ENCODE results near the gene MEX3D.

The MEX3D gene

DNA sequence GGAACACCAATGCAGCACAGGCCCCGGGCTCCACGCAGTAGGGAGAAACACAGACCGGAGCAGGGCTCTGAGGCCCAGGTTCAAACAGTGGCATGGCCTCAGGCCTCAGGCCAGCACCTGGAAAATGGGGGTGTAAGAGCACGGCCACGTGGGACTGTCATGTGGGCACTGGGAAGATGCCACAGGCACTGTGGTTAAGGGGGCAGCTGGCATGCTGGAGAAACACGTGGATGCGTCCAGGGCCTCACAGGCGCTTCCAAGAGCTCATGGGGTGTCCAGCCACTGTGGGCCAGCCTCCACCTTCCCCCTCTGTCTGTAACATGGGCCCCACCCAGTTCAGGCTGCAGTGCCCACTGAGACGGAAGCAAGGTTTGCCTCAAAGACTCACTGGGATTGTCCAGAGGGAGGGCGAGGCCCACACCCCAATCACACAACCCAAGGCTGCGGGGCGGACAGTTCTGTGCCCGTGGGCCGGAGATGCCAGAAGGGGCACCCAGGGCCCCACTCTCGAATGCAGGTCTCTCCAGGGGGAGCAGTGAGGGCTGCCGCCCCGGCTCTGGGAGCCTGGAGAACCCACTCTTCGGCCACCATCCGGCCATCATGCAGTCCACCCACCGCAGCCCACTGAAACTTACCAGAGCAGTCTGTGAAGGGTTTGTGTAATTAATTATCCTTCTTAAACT, 30.8 kb upstream of the MEX3D start:
- H3K4me3 ChIP-seq (ENCODE audit: low read depth, low read length): no peak overlapping the region

DNA sequence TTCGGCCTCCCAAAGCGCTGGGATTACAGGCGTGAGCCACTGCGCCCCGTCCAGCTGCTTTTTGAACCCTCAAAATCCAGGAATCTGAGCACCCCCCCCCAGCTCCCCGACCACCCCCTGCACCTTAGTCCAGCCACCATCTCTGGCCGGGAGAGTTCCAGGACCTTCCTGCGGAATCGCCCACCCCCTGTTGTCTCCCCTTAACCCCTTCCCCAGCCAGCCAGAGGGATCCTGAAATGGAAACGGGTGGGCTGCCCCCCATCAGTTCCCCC, 25.3 kb upstream of the MEX3D start:
- H3K4me3 ChIP-seq (ENCODE audit: low read depth, low read length): no peak overlapping the region

DNA sequence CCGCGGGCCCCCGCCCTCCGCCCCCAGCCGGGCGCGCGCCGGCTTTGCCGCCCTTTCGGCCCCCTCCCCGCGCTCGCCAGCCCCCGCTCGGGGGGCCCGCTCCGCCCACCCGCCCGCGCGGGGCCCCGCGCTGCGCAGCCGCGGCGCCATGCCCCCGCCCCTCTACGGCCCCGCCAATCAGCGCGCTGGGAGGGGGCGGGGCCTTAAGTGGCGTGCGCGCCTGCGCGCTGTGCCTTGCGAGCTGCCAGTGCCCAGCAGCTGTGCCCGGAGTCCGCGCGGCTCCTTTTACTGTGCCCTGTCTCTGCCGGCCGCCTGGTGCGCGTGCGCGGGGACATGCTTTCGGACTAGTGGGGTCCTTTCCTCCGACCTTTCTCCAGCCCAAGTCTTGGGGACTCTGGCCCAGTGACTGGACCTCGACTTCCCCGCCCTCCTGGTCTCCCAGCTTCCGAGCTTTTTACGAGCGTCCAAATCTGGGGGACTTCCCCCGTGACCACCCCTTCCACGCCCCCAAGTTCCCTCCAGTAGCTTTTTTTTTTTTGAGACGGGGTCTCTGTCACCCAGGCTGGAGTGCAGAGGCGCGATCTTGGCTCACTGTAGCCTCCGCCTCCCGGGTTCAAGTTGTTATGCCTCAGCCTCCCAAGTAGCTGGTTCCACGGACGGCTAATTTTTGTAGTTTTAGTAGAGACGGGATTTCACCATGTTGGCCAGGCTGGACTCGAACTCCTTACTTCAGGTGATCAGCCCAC, 24.8 kb upstream of the MEX3D start, which contains the start of gene MBD3:
Gene MBD3 (minus strand): TSS at position 111 of the 746 bp plus-strand sequence. CDS start 234 bp downstream, outside the sequence.
- H3K4me3 ChIP-seq (ENCODE audit: low read depth, low read length): peak within 1 kb of the TSS; percentile 92

DNA sequence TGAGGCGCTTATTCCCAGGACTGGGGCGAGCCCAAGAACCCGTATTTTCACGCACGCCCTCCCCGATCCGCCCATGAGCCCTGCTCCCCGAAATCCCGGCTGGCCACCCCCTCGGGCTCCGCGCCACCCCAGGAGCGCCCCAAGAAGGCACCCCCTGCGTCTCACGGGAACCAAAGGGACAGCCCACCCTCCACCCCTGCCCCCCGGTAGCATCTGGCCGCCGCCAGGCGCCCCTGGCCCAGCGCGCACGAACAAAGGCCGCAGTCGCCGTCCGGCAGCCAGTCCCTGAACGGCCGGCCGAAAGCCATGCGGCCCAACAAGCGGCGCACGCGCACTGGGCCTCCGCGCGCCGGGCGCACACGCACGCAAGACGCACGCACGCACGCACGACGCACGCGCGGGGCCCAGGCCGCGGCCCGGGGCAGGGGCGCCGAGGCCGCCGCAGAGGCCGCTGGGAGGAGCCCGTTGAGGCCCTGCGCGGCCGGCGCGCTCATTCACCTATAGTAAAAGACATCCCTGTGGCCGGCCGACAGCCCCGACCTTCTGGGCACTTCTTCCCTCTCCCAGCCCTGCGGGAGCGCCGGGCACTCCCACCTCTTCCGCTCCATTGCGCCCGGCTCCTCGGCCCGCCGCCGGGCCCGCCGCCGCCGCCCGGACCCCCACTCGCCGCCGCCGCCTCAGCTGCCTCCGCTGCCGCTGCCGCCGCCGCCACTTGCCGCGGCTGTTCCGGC, 24.1 kb upstream of the MEX3D start:
- peak overlapping the region; percentile 92 for H3K4me3 ChIP-seq (ENCODE audit: low read depth, low read length)

DNA sequence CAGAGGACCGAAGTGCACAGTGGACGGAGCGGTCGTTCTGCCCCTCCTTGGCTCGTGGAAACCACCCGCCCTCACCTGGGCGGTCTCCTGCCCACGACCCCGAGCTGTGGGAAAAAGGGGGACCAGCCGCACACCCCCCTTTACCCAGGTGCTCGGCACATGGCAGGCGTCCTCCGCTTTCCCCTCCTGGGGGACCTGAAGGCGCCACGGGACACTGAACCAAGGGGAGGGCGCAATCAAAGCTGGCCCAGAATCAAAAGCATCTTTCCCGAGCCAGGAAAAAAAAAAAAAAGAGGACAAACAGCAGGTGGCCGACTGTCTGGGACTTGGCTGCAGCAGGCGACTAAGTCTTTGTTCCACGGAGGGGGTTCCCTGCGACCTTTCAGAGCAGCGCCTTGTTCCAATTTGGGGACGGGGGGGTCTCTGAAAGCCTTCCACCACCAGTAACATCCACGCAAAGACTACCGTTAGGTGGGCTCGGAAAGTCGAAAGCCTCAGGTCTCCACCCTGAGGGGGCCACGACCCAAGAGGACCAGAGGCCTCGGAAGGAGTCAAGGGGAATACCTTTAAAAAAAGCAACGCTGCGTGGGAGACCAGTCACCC, 23.4 kb upstream of the MEX3D start:
- H3K4me3 ChIP-seq (ENCODE audit: low read depth, low read length): peak overlapping the region; percentile 92

DNA sequence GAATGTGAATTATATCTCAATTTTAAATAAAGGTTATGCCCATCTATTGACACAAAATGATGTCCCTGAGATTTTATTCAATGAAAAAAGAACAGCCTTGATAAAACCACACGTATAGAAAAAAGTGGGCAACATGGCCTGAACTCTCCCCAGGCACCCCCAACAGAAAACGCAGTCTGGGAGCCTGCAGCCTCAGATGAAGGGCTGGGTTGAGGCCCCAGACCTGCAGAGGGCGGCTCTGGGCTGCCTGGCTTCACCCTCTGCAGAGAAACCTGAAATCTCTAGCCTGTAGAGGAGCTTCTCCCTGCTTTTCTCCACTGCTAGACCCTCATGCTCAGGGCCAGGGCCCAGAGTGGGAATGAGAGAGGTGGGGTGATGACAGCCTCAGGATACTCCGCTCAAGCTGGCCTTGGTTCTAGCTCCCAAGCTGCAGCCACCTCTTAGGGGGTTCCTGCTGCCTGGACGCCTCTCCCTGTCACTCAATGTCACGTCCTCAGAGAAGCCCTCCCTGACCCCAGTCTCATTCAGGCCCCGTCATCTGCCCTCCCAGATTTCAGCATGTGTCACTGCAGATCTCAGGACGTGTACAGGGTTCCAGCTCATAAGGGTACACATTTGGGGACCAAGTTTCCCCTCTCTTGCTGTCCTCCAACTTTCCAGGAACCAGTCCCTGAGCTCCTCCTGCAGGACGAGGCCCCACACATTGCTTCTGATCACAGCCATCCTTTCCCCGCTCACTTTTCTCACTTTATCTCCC, 22.7 kb upstream of the MEX3D start:
- H3K4me3 ChIP-seq (ENCODE audit: low read depth, low read length): peak overlapping the region; percentile 92

DNA sequence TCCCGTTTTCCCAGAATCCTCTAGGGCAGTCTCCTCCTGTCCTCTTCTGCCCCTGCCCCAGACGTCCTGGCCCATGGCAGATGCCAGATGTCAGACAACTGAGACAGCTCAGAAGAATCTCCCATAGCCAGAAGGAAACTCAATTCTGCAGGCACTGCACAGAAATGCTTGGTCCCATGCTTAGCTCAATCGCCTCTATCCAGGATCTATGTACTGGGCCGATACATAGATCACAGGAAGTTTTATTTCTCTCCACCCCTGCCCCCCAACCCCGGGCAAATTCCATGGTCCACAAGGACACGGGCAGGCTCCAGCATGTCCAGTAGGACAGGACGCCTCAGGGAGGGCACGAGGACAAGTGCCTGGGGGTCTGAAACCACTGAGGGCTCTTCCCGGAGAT, 19.7 kb upstream of the MEX3D start:
- H3K4me3 ChIP-seq (ENCODE audit: low read depth, low read length): no peak overlapping the region

DNA sequence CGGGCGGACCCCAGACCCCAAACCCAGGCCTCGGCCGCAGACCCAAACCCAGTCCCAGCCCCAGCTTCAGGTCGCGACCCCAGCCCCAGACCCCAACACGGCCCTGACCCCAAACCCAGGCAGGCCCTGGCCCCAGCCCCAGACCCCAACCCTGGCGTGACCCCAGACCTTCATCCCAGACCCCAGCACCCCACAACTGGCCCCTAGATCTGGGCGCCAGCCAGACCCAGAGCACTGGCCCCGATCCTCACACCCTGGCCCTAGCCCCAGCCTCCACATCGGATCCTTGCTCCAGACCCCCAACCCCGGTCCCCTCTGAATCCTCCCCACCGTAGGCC, 17.1 kb upstream of the MEX3D start:
- H3K4me3 ChIP-seq (ENCODE audit: low read depth, low read length): no peak overlapping the region

DNA sequence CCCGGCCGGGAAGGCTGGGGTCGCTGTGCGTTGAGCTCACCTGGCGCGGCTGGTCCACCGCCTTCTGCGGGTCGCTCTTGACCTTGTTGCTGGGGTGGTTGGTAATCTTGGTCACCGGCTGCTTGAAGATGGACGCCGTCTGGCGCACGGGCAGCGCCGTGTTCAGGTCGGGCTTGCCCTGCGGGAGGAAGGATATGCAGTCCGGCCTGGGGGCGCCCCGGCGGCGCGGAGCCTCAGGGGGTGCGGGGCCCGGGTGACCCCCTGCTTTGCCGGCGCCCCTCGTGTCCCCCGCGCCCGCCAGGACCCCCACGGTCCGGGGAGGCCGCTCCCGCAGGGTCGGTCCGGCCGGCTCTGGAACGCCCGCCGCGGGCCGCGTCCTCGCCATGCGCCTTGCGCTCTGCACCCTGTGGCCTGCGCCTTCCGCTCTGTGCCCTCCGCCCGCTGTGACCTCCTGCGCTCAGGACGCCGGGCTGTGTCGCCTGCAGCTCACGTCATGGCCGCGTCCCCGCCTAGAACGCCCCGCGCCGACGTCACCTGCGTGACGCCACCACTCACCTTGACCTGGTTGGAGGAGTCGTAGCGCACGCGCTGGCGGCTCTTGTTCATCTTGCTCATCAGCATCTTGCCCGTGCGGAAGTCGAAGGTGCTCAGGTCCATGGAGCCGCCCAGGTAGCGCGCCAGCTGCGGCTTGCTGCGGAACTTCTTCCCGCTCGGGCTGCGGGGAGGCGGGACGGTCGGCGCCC, 16.5 kb upstream of the MEX3D start:
- no peak overlapping the region for H3K4me3 ChIP-seq (ENCODE audit: low read depth, low read length)

DNA sequence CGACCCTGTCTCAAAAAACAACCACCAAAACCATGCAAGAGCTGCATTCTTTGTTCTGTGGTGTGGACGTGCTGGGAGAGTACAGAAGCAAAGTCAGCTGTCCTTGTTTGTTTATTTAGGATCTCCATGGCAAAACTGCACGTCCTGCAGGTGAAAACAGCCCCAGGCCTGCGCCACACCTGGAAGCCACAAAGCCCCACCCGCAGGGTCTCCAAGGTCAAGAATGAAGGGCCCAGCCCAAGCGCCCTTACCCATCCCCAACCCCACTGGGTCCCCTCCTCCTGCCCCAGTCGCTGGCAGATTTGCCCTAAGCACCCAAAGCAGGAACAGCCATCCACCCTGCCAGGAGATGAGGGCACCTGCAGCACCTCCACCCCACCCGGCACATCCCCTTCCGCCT, 14.1 kb upstream of the MEX3D start:
- no peak overlapping the region for H3K4me3 ChIP-seq (ENCODE audit: low read depth, low read length)

DNA sequence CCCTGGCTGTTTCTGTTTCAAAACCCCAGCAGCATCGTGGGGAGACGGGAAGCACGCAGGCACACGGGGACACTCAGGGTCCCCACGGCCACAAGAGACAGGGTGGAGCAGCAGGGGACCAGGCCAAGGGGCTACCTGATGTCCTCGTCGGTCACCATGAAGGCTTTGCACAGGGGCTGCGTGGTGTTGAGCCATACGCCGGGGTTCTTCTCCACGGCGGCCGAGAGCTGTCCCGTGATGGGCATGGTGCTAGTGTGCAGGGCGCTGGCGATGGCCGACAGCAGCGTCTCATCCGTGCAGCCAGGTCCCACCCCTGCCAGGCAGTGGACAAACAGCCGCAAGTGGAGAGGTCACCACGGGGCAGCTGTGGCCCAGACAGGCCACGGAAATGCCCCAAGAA, 12.8 kb upstream of the MEX3D start:
- H3K4me3 ChIP-seq (ENCODE audit: low read depth, low read length): no peak overlapping the region

DNA sequence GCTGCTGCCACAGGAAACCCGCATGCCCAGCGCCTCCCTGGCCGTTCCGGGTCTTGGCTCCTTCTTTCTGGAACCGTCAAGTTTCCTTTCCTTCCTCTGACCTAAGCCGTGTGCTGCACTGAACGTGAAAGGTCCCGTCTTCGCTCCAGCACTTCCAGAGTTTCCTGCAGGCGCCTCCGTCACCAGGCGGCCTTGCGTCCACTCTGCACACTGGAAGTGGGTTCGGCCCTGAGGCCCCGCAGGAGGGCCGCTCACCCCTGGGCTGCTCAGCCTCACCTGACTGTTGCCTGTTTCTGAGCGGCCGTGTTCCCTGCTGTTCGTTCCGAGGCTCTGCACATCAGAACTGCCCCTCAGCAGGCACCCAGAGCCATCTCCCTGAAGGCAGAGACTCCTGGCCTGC, 12.3 kb upstream of the MEX3D start:
- H3K4me3 ChIP-seq (ENCODE audit: low read depth, low read length): no peak overlapping the region

DNA sequence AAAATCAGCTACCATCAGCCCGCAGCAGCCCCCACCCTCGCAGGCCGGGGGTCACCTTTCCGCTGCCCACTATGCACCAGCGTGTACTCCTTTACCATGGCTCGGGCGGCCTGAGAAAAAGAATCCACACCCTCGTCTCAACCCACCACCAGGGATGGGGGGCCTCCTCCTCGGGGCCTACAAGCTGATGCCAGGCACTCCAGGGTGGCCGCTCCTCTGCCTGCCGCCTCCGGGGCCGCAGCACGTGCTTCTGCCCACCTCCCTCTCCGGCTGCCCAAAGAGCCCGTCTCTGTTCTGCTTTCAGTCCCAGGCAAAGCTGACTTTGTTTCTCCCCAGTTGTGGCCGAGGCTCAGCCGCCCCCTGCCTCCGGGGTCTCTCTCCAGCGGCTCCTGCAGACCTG, 11.1 kb upstream of the MEX3D start:
- no peak overlapping the region for H3K4me3 ChIP-seq (ENCODE audit: low read depth, low read length)

DNA sequence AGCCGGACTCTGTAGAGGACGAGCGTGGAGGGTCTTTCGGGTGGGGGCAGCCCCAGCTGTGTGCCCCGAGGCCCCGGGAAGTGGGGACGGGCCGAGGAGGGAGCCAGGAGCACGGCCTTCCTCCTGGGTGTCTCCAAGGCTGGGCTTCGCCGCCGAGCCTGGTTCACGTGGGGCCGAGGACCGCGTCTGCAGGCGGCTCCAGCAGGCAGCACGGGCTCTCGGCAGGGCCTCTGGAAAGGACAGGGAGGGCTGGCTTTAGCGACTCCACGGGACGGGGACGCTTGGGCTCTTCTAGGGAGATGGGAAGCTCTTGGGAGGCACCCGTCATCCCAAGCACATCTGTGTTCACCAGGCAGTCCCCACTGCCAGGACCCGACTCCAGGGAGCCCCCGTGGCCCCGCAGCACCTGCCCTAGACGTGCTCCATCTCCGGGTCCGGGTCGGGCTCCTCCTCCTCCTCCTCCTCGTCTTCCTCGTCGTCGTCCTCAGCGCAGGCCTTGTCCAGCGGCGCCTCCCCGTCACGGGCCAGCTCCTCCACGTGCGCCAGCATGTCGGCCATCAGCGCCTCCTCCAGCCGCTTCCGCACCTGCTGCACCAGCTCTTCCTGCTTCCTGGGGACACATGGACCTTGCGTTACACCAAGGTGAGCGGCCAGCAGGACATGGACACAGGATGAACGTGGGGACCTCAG, 9.9 kb upstream of the MEX3D start:
- no peak overlapping the region for H3K4me3 ChIP-seq (ENCODE audit: low read depth, low read length)

DNA sequence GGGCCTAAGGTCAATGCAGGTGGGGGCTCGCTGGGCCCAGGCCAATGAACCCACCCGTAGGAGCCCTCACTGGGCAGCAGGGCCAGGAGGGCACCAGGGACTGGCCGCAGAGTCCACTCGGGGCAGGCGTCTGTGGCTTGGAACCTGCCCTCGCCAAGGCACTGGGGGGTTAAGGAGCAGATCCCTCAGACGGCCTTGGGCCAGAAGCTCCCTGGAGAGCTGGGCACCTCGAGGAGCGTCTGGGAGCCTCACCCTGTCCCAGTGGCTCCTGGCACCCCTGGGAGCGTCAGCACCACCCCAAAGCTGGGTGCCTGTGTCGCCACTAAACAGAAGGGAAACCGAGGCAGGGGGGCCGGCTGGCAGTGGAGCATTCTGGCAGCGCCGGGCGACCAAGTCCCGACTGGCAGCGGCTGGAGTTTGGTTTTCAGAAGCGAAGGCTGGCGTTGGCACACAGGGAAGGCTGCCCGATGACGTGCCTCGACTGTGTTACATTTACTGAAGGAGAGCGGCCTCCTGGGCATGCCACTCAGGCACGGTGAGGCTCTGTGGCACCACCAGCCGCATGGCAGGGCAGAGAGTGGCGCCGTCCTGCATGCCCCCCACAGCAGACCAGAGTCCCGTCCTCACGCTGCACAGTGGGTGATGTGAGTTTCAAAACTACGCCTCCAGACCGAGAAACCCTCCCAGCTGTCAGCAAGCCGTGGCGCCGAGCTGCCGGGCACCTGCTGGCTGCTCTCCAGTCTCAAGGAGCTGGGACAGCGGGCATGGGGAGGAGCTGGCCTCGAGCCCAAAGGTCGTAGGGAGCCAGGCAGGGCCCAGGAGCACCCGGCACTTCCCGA, 9.2 kb upstream of the MEX3D start:
- no peak overlapping the region for H3K4me3 ChIP-seq (ENCODE audit: low read depth, low read length)

DNA sequence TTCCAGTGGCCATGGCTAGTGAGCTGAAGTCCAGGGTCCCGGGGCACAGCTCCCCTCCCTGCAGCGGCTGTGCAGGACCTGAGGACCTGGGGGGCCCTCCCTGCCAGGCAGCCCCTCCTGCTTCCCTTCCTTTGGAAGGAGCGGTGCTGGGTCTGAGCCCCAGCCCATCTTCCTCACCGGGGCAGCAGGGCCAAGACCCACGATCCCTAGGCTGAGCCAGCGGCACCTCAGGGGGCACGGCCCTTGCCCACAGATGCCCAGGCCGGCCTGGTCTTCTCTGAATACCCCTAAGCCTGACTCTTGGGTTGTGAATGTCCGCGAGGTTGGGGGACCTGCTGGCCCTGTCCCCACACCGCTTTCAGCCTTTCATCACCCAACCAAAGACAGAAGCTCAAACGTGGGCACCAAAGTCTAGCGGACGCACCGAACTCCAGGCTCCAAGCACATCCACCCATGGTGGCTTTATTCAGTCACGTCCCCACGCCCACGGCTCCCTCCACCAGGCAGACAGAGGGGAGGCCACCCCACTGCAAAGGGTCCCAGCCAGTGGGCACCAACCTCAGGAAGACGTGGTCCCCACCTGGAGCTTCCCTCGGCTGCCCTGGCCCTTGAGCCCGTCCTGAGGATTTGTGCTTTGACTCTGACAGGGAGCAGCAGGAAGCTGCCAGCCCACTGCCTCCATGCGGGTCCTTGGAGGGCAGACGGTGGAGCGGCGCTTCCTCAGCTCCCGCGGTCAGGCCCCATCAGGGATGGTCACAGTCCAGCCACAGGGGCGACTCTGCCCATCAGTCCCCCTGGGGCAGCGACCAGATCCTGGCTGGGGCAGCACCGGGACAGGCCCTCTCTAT, 8.3 kb upstream of the MEX3D start:
- H3K4me3 ChIP-seq (ENCODE audit: low read depth, low read length): no peak overlapping the region

DNA sequence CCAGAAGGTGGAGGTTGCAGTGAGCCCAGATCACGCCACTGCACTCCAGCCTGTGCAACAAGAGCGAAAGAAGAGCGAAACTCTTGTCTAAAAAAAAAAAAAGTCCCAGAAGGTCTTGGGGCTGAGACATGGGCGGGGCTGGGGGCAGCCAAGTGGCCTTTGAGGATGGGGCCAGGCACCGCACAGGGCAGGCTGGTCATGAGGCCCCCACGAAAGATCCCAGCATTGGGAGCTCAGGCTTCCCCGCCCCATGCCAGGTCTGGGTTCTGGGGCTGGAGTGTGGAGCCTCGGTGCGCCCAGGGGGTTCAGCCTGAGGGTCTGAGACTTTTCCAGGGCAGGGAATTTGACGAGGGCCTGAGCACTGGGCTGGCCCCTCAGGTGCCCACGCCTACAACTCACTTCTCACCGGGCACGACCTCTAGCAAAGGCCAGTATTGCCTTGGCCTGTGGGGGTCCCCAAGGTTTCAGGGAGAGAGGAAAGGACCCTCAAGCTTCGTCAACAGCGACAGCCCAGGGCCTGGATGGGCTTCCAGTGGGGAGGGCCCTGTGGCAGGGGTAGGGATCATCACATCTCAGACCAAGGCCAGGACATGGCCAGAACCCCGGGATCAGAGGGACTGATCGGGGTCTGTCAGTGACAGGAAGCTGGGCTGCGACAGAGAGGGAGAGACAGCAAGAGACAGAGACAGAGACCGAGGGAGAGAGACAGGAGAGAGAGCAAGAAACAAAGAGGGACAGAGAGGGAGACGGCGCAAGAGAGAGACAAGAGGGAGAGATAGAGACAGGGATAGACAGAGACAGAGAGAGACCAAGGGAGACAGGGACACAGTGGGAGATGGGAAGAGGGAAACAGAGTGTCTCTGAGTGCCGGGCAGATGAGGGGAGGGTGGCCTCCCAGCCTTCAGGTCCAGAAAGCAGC, 7.5 kb upstream of the MEX3D start:
- H3K4me3 ChIP-seq (ENCODE audit: low read depth, low read length): no peak overlapping the region

Data from iPS-11a (cell line).